GM19455 (cell line): ENCODE measurements around the gene PRKACG.

Experiments used
- ATAC-seq: cut with Tn5 transposase; IDR thresholded peaks from one replicate; pipeline ENCODE4 v1.9.1; 2021; ENCODE audit not compliant: unreplicated experiment

PRKACG gene

DNA sequence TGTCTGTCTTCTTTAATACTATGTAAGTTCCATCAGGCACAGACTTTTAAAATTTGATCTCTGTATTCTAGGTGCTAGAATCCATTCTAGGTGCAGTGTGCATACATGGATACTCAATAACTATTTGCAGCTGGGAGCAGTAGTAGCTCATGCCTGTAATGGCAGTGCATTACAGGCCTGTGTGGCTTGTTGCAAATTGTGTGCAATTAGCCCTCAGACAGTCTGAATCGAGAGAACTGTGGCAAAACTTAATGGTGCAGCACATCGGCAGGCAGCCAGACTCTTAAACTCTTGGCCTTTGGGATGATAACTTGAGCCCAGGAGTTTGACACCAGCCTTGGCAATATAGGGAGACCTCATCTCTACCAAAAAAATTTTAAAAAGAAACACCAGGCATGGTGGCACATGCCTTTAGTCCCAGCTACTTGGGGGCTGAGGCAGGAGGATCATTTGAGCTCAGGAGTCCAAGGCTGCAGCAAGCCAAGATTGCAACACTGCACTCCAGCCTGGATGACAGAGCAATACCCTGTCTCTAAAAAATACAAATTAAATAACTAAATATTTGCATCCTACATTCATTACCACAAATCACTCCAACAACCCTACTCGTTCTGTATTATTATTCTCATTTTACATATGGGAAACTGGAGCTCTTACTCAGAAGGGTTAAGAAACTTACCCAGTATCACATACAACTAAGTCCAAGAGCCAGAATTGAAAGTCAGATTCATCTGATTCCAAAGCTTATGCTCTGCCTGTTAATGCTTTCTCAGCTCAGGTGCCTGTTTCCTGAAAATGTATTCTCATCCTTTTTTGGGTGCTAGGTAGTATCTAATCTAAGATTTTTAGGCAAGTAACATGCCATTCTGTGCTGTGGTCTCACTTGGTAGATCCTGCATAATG lies 30.1 kb downstream of the PRKACG start:
- peak; percentile 43 for ATAC-seq

GRCh38 chr9:68983008-68983411 lies 30.9 kb downstream of the PRKACG start:
- peak; percentile 45 for ATAC-seq

GRCh38 chr9:68981789-68982188 lies 32.1 kb downstream of the PRKACG start:
- peak; percentile 45 for ATAC-seq

DNA sequence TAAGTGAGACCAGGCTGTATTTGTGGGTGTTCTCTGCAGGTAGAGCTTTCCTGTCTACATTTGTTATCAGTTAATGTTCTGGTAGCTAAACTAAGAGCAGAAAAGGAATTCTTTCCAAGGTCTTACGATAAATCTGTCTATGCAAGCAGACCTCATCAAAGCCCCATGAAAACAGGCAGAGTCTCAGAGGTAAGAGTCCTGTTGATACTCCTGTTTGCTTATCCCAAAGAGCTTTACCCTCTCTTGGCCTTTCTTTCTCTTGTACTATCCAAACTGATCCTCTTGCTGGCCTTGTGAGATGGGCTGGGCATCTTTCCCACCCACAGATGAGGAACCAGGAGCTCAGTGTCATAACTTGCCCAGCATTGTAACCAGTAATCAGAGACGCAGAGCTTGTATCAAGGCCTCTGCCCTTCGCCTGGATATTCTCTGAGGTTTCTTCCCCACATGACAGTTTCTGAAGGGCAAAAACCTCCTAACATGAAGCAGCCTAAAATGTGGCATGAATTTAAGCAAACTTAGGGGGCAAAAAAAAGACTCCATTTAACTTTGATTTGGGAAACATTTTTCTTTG lies 33.5 kb downstream of the PRKACG start:
- no peak for ATAC-seq

DNA sequence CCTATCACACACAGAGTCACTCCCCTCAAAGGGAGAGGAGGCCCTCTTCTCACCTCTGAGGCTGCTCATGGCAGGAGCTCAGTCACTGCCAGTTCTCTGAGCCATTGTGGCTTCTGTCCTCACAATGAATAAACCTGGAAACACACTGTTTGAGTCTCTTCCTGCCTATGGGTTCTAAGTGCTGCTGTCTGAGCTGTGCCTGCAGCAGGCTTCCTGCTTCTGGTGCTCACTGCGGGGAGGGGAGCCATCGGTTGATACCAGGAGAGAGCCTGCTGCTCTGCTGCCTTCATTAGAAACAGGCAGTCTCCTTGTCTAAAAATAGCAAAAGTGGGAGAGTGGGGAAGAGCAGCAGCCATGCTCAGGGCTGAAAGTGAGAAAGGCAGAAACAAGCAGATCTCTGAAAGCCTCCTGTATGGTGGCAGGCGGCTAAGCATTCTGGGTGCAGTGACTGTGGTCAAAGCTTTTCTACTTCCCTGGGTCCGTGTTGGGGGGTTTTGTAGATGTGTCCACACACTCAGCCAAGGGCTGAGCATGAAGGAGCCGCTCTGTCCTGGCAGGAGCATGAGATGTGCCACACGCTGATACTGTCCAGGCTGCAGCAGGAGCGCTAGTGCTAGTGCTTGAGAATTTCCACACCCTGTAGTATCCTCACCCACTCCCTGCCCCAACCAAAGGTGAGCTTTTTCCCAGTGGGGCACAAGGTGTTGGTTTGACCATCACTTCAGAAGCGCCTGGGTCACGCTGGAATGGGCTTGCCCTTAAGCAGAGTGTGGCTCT lies 34.2 kb downstream of the PRKACG start:
- ATAC-seq: no peak

DNA sequence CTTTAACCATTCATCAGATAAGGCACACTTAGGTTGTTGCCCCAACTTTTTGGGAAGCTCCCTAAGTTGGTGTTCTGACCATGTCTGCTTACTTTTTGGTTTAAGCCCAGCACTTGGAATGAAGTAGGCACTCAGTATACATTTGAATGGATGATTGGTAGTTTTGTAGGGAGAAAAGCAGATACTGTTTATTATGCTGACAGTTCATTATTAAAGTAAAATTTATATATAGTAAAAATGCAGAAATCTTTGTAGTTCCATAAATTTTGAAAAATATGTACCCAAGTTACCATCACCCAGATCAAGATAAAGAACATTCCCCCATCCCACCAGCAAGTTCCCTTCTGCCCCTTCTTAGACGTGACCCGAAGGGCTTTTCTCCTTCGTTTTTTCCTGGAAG lies 35.4 kb downstream of the PRKACG start:
- no peak for ATAC-seq

DNA sequence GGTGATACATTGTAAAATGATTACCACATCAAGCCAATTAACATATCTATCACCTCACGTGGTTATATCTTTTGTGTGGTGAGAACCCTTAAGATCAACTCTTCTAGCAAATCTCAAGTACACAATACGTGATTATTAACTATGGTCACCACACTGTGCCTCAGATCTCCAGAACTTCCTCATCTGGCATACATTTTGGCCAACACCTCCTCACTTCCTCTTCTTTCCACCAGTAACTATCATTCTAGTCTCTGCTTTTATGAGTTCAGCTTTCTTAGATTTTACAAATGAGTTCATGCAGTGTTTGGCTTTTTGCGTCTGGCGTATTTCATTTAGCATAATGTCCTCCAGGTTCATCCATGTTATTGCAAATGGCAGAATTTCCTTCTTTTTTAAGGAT lies 35.8 kb downstream of the PRKACG start:
- ATAC-seq: no peak

DNA sequence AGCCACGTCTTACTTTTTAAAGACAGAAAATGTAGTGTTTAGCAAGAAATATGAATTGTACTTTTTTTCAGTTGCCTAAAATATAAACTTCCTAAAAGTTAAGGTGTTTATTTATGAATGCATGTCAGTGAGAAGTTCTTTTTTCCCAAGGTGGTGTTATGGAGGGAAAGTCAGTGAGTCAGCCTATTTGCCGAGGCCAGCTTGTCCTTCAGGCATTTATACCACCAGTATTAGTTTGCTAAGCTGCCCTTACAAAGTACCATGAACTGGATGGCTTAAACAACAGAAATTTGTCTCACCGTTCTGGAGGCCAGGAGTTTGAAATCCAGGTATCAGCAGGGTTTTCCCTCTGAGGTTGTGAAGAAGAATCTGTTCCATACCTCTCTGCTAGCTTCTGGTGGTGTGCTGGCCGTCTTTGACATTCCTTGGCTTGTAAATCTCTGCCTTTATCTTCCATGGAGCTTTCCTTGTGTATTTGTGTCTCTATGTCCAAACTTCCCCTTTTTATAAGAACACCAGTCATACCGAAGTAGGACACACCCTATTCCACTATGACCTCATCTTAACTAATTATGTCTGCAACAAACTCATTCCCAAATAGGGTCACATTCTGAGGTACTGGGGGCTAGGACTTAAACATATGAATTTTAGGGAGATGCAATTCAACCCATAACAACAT lies 38.4 kb downstream of the PRKACG start:
- no peak for ATAC-seq

DNA sequence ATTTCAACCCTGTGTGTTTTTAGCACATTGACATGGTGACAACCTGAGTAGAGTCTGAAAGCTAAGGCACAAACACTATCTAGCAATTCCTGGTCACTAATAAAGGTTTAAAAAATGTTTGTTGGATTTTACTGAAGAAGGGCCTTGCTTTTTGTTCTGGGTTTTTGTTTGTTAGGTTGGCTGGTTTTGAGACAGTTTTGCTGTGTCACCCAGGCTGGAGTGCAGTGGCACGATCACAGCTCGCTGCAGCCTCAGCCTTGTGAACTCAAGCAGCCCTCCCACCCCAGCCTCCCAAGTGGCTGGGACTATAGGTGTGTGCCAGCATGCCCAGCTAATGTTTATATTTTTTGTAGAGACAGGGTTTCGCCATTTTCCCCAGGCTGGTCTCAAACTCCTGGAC lies 39.0 kb downstream of the PRKACG start:
- no peak for ATAC-seq

DNA sequence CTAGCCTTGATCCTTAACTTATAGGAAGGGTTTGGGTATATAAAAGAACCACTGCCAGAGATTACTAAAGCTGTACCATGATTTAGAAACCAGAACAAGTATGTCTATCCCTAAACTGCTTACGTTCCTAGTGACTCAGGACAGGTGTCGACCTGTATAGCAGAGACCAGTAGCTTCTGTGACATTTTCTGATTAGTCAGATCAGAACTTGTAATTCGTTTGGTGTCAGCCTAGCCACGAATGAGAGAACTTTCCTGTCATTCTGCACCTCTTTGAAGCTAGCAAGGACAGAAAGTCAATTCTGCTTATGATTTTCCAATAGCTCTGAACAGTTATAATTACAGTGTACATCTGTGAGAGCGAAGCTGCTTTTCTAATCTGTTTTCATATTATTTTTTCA lies 39.5 kb downstream of the PRKACG start:
- ATAC-seq: peak; percentile 96

GRCh38 chr9:68973619-68974018 lies 40.3 kb downstream of the PRKACG start:
- ATAC-seq: no peak

DNA sequence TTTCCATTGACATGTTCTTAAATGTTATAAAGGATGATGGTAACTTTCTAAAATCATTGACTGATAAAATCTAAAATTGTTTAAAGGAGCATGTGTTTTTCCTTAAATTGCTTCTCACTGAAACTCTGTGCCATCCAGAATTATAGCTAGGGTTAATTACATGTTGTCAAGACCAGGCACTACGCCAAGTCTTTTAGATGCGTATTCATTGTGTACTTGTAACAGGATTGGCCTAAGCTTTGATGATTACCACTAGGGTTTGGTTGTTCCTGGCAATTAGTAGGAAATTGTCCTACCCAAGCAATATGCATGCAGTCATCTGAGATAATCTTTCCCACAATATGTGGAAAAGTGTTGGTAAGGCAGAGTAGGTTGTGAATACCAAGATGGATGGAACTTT lies 43.8 kb downstream of the PRKACG start:
- ATAC-seq: no peak

DNA sequence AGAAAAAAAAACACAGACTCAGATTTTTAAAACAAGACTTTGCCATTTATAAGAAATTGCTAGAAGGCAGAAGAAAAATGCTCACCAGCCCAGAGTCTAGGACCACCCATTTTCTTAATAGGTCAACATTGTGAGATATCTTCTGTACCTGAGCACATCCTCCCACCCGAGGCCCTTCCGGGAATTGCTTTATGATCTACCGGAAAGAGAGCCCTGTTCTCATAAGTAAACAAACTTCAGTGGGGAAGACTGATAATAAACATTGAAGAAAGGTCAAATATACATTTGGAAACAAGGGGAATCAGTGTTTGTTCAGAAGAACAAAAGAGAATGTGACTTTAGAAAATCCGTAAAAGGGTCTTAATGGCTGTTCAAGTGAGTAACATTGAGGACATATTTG lies 44.4 kb downstream of the PRKACG start:
- no peak for ATAC-seq

DNA sequence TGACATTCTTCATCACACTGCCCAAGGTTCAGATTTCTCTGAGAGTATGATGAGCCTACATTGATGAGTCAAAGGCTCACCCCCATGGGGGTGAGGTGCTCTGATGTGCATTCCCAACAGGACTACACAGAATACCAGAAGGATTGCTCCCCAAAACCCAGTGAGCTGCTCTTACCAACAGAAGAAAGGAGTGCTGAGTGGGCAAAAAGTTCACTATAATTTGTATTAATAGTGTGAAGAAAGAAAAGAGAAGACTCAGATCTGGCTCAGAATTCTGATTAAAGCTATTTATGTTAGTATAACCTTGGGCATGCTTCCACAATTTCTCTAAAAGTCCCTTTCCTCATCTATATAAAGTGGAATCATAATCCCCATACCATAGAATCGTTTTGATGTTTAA lies 46.1 kb downstream of the PRKACG start:
- no peak for ATAC-seq

GRCh38 chr9:68966496-68966944 lies 47.4 kb downstream of the PRKACG start:
- peak; percentile 58 for ATAC-seq

DNA sequence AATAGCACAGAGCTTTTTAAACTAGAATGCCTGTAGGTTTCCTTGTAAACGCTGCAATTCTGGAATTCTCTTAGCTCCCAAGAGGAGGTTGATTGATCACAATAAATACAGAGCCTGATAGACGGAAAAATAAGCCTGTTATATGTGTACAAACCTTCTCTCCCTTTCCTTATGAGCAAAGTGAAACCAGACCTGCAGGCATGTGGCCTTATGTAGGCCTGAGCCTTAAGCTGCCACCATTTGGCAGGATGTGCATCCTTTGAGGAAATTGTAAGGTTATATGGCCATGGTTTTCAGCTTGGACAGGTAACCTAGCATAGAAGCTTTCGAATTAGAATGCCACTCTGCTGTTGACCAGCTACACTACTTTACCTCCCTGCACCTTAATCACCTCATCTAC lies 49.1 kb downstream of the PRKACG start:
- no peak for ATAC-seq

DNA sequence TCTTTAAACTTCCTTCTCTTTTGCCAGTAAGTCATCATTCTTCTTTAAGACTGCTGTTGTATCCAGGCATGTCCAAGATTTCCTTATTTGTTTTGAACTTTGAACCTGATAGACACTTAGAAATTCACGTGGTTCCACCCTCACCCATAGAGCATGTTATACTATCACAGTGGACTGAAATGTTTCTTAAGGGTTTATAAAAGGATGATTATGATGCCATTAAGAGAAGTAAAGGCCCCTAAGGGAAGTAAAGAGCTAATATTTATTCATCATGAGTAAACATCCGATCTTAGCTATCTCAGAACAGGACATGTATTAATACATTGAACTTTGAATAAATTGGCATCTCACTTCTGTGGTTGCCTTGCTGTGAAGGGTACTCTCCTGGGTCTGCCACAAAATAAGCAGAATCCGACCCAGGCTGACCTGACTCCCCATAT lies 49.8 kb downstream of the PRKACG start:
- no peak for ATAC-seq

- ATAC-seq: no peak
Observed at GRCh38 chr9:68963416-68963815, 50.5 kb downstream of the PRKACG start.
